NB4 (cell line): Measurements from ENCODE around the gene RC3H2.

Experiments
- CTCF ChIP-seq: IDR thresholded peaks from one replicate; pipeline ENCODE4 v1.5.1; 2012; ENCODE audit warnings: low read depth, low read length
- MAX ChIP-seq: IDR thresholded peaks from 2 replicates; pipeline ENCODE4 v1.6.1; 2011; ENCODE audit warnings: low read depth, low read length
- POLR2A ChIP-seq: IDR thresholded peaks from 2 replicates; pipeline ENCODE4 v1.6.1; 2011; ENCODE audit warnings: mild to moderate bottlenecking; ENCODE audit not compliant: insufficient read length; ENCODE audit errors: extremely low read depth

GRCh38 chr9:122888480-122888879 lies 16.7 kb downstream of the RC3H2 start:
- no peak for TF ChIP-seq CTCF
- TF ChIP-seq MAX: no peak
- no peak for TF ChIP-seq POLR2A
